Hematopoietic multipotent progenitor cell treated with erythropoietin and hydrocortisone succinate and interleukin-3 and kit ligand, for 8 days (in vitro differentiated cells): ENCODE measurements around the gene TLCD1.

ENCODE experiments used
- DNase-seq: peaks from one replicate; pipeline ENCODE4 v3.0.0-alpha.2; 2015

Gene TLCD1

DNA sequence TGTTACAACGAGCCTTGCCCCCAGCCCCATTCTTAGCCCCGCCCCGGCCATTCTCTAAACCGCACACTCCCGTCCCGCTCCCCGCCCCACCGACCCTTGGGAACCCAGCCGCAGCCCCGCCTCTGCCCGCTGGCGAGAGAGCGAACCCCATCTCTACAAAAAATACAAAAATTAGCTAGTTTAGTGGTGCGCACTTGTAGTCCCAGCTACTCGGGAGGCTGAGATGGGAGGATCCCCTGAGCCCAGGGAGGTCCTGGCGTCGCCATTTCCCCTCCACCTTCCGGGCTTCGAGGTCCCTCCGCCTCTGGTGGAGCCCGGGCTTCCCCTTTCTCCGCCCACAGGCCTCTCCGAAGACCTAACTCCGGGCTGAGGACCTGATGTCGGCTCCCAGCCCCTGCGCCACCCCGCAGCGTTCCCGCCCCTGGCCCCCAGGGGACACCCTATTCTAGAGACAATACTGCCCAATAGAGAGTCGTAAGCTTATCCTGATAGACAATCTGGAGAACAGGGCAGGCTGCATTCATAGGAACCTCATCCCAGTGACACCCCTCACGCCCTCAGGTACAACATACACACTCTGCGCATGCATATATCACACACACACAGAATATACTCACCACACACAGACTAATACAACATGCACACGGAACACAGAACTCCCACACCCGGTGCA is 13.9 kb downstream of the TLCD1 start:
- DNase-seq = peak; percentile 62

DNA sequence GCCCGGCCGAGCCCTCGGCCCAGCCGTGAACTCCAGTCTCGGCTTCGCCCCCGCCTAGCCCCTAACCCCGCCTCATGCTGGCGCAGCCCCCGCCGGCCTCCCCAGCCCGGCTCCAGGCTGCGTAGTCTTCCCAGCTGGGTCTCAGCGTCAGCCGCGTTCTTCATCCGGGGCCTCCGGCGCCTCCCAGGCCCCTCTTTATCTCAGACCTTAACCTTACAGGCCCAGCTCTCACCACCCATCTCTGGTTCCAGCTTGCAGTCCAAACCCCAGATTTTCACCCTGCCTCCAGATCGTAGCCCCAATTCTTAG is 14.4 kb downstream of the TLCD1 start, which contains the start of gene PROCA1:
TSS of gene PROCA1 (minus strand) at position 166 of the 309 bp plus-strand sequence. CDS start 228 bp downstream, outside the sequence.
- peak; percentile 72 for DNase-seq

DNA sequence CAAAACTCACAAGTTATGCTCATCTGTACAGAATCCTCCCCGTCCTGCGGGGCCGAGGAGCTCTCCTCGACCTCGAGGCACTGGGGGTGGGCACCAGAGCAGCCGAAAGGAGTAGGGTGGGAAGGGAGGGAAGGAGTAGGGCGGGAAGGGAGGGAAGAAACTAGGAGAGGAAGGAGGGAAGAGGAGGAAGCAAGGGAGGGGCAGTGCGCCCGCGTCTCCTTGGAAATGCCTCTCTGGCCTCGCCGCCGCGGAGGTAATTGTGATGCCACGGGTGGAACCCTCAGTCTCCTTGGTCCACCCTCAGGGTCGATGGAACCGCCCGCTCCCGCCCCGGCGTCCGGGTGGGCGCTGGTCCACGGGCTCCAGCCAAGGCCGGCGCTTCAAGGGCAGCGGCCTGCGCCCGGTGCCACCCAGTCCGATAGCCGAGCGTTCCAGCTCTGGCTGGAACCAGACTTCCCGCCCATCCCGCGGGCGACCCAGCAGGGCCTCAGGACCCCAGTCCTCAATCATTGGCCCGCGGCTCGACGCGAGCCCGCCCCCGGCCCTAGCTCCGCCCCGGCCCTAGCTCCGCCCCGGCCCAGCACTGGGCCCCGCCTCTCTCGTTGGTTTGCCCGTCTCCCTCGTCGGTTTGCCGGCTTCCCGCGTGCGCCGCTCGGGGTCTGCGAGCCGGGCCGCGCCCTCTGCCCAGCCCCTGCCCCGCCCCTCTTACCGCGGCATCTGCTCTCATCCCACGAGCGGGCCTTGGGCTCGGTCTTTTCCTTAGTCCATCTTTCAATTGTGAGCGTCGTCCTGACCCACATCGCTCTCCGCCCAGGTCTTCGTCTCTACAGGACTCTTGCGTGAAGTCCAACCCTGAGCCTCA is 14.9 kb downstream of the TLCD1 start:
- DNase-seq = peak; percentile 90

DNA sequence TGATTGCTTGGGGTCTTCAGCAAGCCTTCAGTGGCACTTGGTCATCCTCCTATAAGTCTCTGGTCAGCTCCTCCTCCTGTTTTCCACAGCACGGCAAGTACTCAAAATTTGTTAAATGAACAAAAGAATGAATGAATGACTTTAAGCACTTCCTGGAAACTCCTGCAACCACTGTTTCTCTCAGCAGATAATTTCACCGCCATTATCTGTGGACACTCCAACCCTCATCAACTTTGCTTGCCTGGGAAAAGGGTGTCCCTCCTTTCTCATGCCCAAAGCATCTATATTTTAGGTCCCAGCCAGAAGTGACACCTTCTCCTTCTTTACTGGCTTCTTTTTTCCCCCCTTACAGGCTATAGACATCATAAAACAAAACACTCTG is 18.7 kb downstream of the TLCD1 start:
- no peak for DNase-seq

DNA sequence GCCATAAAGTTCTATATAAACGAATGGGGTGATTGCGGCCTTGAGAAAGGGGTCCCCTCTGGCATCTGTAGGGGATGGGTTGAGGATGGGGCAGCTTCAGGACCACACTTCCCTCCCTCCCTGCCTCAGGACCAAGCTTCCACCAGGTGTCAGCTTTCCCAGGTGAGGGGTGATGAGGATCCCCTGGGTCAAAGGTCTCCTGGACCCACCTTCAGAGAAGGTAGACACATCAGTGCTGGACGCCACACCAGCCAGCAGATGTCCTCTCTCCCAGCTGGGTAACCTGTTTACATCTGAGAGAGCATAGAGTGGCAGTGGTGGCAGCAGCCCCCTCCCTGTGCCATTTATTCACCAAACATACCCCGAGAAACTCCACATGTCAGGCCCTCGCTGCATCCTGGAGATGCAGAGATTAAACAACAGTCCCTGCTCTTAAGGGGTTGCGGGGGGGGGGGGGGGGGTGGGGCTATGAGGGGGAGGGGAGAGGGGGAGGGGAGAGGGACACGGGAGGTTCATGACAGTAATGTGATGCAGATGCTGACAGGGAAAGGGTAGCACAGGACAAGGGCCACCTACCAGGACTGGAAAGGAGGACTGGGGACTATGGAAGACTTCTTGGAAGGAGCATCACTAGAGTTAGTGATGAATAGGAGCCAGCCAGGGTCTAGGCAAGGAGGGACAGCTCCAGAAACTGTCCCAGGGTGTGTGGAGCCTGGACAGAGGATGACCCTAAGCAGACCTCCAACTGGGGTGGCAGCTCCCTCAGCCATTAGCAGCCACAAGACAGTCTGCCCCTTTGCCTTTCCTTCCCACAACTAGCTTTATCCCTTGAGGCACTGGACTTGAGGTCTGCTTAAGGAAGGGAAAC is 19.3 kb downstream of the TLCD1 start:
- no peak for DNase-seq

DNA sequence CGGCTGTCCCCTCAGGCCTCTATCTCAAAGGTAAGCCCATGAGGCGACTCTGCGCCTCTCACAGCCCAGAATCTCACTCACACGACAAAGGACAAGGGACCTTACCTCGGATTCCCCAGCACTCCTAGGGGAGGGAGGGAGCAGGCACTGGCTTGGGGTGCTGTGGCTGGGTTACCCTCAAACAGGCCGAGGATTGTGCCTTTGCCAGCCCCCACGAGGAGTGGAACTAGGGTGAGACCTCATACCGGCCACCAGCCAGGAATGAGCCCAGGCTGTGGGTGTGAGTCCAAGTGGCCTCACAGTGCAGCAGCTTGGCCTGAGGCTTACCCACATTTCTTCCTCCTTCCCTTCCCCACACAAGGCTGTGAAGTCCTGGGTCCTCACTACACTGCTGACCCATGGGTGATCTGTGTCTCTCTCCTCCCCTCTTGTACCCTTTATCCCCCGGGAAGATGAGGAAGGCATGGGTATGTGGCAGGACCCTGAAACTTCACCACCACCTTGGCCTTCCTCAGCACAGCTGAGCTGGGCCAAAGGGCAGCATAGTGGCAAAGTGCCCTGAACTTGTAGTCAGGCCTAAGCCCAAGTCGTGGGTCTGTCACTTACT is 20.2 kb downstream of the TLCD1 start:
- no peak for DNase-seq

DNA sequence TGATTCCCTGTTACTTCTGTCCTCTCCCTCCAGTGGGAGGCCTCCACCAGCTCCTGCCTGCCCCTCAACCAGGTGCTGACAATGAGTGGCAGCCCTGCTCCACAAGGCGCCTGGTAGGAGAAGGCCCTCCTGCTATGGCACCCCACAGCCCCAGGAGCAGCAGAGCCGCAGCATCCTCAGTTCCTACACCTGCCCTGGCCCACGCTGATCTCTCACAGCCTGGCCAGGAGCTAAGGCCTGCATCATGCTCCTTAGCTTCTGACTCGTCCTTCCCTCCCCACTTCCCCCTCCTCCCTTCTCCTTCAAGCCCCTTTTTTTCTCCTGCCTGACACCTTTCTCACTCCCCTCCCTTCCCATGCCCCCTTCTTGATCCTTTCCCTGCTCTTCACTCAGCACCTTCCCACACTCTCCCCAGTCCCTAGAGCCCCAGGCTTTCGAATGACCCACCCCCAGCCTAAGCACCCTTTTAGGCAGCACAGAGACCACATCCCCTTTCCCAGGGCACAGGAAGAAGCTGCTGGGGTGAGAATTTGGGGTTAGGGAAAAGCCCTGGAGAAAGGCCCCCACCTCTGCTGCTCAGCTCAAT is 20.9 kb downstream of the TLCD1 start:
- no peak for DNase-seq

DNA sequence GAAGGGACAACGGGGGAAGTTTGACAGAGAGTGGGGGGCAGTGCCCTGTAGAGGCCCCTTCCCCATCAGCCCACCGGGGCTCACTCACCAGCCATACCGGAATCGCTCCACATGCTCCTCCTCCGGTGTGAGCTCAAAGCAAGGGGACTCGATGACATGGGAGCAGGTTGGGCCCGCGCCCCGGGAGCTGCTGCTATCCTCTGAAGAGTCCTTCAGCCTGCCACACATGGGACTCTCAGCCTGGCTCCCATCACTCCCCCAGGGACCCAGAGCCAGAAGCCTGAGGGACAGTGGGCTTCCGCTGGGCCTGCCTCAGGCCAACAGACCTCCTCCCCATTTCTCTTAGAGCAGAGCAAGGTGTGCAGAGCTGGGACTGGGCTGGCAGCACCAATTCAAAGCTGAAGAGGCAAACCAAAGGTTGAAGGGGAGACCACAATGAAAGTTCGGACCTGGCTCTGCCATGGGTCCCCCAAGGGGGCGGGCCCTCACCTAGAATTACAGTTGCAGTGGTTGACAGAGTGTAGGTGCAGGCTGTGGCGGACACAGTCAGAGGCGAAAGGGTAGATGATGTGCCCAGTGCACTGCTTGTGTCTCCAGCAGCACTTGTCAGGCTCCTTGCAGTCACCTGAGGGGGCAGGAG is 21.7 kb downstream of the TLCD1 start:
- no peak for DNase-seq

DNA sequence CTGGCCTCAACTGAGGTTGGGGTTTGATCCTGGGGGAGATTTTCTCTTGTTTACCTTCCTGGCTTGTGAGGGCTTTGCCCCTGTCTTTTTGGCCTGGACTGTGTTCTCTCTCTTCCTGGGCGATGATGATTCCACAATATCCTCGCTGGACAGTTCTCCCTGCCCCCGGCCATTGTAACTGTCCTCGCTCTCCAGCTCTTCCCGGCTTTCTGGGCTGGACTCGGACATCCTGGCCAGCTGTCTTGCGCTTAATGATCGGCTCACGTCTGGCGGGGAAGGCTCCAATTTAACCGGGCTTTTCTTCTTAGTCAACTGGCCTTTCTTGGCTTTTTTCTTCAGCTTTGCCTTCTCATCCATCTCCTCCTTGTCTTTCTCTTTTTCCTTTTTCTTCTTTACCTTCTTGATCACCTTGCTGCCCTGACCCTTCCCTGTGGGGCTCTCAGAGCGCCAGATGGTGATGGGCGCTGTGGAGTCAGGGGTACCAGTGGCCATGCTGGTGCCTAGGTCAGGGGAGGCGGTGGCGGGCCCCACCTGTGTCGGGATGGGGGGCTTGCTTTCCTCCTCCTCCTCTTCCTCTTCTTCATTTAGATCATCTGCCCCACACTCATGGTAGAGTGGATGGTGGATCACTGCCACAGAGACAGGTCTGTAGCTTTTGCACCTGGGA is 22.3 kb downstream of the TLCD1 start:
- DNase-seq = no peak

DNA sequence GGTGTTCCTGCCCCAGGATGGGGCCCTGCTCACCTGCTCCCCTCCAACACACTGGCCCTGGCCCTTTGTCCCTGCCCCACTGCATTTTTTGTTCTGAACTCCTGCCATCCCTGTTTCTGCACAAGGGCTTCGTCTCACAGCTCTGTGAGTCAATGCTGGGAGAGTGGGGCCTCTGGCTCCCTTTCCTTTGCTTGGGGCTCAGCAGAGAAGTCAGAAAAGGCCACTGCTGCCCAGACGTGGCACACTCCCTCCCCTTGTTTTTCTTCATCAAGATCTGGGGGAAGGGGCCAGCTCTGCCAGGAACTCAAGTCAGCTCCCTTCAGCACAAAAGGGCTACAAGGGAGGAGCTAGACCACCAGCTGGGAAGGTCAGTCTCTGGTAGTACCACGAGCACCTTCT is 23.3 kb downstream of the TLCD1 start:
- DNase-seq = no peak

DNA sequence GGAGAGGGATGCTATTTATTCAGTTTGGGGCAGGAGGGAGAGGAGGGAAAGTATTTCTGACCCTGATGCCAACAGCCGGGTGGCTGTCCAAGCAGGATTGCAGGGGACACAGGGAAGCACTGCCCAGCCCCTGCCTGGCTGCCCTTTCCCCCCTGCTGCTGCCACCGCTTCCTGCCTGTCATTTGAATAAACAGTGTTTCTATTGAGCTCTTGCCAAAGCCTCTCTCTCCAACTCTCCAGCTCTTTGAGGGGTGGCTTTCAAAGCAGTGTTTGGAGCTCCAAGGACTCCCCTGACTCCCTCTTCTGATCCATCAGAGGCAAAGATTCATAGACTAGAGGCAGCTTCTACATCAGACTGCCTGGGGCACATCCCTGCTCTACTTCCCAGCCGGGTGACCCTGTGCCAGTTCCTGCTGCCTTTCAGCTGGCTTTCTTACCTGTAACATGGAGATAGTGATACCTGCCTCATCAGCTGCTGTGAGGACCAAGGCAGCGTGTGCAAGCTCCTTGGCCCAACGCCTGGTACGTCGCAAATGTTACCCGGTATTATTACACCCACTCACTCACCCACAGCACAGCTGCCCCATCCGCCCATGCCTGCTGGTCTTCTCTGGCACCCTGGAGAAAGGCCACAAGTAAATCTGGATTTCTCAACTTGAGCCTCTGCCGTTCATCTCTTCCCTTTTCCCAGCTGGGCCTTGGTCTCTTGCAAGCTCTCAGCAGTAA is 23.8 kb downstream of the TLCD1 start:
- DNase-seq = no peak

DNA sequence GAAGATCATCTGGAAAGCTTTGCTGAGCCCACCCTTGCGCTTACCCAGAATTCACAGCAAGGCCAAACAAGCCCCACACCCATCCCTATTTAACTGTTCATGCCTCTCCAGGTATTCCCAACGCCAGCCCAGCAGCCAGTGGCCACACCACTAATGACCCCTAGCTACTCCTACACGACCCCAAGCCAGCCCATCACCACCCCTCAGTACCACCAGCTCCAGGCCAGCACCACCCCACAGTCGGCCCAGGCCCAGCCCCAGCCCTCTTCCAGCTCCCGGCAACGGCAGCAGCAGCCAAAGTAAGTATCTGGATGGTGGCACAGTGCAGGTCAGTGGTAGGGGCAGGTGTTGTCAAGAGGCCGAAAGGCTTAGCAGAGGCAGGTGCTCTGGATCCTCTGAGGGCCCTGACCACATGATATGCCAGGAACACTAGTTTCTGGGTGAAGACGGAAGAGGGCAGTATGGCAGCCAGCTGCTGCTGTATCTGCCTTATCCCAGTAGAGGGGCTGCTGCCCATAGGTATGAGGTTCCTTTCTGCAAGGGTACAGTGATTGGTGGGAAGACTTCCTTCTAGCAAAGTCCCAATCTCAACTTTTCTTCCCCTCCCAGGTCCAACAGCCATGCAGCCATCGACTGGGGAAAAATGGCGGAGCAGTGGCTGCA is 25.1 kb downstream of the TLCD1 start:
- DNase-seq = no peak

DNA sequence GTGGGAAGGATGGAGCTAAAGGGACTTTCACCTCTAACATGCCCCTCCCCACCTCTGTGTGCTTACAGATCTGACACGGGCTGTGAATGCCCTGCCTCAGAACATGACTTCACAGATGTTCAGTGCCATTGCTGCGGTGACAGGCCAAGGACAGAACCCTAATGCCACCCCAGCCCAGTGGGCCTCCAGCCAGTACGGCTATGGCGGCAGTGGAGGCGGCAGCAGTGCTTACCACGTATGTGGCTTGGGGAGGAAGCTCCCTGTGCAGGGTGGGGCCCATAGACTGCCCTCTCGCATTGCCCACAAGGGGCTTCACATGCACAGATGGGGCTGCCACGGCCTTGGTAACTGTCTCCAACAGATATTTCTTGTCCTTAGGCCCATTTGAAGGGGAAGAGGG is 25.8 kb downstream of the TLCD1 start:
- no peak for DNase-seq

DNA sequence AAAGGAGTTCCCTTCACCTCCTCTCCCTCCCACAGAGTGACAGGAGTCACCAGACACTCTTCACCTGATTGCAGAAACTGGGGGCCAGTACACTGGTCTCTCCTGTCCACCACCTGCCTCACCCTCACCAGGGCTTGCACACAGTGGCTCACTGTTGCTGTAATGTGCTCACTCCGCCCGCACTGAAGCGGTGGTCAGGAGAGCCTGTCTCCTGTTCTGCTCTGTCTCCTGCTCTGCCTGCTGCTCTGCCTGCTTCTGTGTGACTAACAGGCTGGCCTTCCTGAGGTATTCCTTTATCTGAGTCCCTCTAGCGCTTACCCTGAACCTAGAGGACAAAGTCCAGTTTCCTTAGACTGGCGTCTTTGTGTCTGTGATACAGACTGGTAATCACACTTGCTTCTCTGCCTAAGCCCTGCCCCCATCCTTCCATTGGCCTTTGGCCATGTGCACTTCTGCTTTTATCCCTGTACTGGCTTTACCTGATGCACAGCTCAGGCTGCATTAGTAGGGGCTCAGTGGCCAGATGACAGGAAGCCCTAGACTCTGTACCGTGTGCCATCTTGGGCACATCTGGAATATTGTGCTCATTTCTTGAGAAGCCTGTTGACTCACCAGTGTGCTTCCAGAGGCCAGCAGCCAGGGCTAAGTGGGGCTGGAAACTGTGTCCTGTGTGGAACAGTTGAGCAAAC is 27.6 kb downstream of the TLCD1 start:
- no peak for DNase-seq

DNA sequence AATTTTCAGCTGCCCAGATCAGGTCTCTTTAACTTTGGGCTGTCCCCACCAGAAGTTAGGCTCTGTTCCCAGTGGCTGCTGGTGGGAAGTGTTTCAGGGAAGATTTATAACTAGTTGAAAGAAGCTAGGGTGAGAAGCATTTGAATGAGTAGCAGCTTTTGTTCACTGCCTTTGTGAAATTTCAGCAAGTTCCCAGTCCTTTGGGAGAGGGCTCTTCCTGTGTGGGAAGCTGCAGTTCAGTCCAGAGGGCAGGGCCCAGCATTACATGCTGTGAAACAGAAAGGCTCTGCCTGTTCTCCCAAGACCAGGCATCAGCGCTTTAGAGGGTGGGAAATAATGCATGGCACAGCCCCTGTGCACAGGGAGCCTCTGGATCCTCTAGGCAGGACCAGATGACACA is 32.2 kb downstream of the TLCD1 start:
- DNase-seq = no peak

DNA sequence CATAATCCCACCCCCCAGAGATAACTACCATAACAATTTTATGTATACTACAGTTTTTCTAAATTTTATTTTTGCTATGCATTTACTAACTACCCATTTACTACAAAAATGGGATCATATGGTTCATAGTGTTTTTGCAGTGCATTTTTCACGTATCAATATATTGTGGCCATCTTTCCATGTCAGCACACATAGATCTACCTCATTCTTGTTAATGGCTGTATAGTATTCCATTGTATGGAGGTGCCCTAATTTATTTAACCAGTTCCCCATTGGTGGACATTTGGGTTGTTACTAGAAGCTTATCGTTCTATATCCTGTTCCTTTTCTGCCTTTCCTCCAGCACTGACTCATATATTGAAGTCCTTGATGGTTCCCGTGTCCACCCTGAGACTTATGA is 37.0 kb downstream of the TLCD1 start:
- no peak for DNase-seq

DNA sequence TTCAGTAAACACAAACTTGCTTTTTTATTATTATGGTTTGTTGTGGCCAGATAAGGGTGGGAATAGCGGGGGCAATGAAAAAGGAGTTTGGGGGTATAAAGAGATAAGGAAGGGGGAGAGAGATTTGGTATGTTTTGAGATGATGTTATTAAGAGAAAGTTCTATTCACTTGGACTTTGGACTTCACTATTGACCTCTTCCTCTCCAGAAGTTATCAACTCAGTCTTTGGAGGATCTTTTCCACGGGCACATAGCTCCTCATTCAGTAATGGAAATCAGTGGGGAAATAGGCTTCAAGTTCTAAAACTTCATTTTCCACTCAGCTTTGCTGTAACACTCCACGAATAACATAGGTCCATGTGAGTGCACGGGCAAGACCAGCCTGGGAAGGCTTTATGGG is 37.6 kb downstream of the TLCD1 start:
- no peak for DNase-seq

DNA sequence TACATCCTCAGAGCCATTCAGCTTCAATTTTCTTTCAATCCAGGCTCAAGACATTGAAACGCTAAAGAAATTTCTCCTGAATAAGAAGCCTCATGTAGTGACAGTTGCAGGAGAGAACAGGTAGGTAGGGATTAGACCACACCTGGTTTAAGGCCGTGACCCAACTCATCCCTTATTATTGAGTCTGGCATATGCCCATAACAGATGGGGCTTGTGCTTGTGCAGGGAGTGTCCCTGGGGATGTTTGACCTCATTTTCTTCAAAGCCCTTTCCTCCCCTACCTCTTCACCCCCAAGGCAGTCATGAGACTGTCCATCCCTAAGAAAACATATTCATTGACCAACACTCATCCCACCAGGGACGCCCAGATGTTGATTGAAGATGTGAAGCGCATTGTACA is 39.7 kb downstream of the TLCD1 start:
- no peak for DNase-seq

DNA sequence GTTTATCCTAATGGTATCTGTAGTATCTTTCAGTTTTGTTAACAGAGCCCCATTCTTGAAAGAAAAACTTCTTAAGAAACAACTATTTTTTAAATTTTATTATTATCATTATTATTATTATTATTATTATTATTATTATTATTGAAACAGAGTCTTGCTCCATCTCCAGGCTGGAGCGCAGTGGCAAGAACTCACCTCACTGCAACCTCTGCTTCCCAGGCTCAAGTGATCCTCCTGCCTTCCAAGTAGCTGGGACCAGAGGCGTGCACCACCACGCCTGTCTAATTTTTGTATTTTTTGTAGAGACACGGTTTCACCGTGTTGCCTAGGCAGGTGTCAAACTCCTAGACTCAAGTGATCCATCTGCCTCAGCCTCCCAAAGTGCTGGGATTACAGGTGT is 40.7 kb downstream of the TLCD1 start:
- no peak for DNase-seq

DNA sequence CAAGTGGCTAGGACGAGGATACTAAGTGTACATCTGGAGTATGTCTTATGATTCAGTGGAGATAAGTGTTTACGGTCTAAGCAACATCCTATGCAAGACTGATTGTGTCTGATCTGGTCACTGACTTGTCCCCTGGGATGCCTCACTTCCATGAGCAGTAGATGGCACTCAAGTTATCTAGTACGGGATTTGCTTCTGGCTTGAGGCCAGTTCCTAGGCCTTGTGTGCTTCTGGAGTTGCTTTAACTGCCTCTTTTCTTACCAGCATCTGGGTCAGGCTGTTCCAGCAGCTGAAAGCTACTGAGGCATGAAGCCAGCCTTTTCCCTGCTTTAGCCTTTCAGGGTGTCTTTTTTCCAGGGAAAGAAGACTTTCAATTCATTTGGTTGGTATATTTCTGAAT is 41.1 kb downstream of the TLCD1 start:
- peak; percentile 35 for DNase-seq
